Activated naive CD4-positive, alpha-beta T cell treated with anti-CD3 and anti-CD28 coated beads for 36 hours (primary cell): ENCODE data around the gene METTL25. TPM values are rescaled to one million over a fixed set of nuclear protein-coding genes. Genes with fewer than 3 reads are reported as not detected.

ENCODE experiments used
- CTCF ChIA-PET: fragments of 350-600 bp; sonication (Branson Sonifier 250); formaldehyde crosslinking; loops from one replicate; lab custom pipeline; 2021; ENCODE audit warnings: antibody characterized with exemption; lab: Charles Lee
- DNase-seq: peaks from one replicate; pipeline ENCODE4 v3.0.0-alpha.2; 2020
- H3K27ac Mint-ChIP-seq: one replicate; pipeline ENCODE4 v1.8.0; 2021; ENCODE audit warnings: mild to moderate bottlenecking, mixed read lengths
- H3K27me3 Mint-ChIP-seq: one replicate; pipeline ENCODE4 v1.8.0; 2021; ENCODE audit warnings: low read depth, mixed read lengths
- H3K36me3 Mint-ChIP-seq: one replicate; pipeline ENCODE4 v1.8.0; 2021; ENCODE audit warnings: low read depth, mixed read lengths
- H3K4me1 Mint-ChIP-seq: one replicate; pipeline ENCODE4 v1.8.0; 2021; ENCODE audit warnings: low read depth, mixed read lengths
- H3K4me3 Mint-ChIP-seq: one replicate; pipeline ENCODE4 v1.8.0; 2021; ENCODE audit warnings: mild to moderate bottlenecking, moderate library complexity, mixed read lengths
- H3K9me3 Mint-ChIP-seq: one replicate; pipeline ENCODE4 v1.8.0; 2021; ENCODE audit warnings: mixed read lengths
- intact Hi-C: fragments of 100-400 bp; cut with micrococcal nuclease; formaldehyde crosslinking; loops from one replicate; pipeline ENCODE4 v1.15.1; 2023
- total RNA-seq, 2 experiments: library from RNA; stranded (reverse); gene quantifications; one replicate each; pipeline ENCODE4 v1.2.3, GENCODE V29; 2021

Gene METTL25
- total RNA-seq, 2 experiments from 2014 or later, result 4.1 to 5.7 TPM

DNA sequence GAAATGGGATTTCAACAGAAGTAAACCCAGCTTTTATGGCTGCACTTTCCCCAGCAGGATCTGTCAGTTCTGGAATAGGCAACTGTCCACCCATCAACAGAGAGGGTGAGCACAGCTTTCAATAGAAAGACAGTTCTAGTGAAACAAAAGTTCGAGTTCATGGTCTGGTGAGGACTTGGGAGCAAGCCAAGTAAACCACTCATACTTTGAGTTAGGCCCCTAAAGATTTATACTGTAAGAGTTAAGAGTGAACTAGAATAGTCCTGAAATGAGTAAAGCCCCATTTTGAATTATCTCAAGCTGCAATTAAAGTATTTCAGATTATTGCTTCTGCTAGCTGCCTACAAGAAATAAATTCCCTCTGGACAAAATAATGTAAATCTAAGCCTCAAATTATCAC, 82.6 kb downstream of the METTL25 start:
- Mint-ChIP-seq H3K4me1 (peaks cover 5% of the 10 kb centered on the region), H3K9me3 (no peaks in the 10 kb centered on the region), H3K27ac (no peak overlapping the region), H3K4me3 (no peak overlapping the region), H3K27me3 (no peaks in the 10 kb centered on the region), H3K36me3 (peaks cover 24% of the 10 kb centered on the region)
- CTCF ChIA-PET, result no interaction called here
- no peak for DNase-seq
- intact Hi-C loops, result no loop called here

DNA sequence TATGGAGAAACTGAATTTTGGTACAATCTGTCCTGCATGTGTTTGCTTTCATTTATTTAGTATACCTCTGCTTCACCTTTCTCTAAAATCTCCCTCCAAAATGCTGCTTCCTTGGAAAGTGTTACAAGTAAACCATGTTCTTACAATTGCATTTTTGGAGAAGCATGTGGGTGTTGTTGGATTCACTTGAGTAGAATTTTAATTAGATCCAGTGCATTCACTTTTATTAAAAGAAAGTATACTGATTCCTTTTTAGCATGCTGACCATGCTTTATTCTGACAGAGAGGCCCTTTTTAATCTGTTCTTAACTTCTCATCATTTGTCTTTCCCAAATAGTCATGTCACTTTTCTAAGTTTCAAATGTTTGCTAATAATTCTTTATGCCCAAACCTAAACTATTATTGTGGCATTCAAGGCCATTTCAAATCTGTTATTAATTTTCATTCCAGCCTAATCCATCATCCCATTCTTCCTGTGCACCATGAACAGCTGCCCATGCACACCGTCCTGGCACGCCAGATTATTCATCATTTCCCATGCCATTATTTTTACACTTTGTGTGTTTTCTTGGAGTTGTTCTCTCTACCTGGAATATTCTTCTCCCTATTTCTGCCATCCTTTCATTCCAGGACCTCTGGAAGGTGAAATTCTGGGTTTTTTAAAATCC, 90.7 kb downstream of the METTL25 start:
- Mint-ChIP-seq H3K9me3 (no peaks in the 10 kb centered on the region), H3K36me3 (peaks cover 3% of the 10 kb centered on the region), H3K27me3 (no peaks in the 10 kb centered on the region), H3K4me3 (no peak overlapping the region), H3K4me1 (no peaks in the 10 kb centered on the region), H3K27ac (no peak overlapping the region)
- intact Hi-C loops, result no loop called here
- CTCF ChIA-PET, result no interaction called here
- DNase-seq, result no peak

DNA sequence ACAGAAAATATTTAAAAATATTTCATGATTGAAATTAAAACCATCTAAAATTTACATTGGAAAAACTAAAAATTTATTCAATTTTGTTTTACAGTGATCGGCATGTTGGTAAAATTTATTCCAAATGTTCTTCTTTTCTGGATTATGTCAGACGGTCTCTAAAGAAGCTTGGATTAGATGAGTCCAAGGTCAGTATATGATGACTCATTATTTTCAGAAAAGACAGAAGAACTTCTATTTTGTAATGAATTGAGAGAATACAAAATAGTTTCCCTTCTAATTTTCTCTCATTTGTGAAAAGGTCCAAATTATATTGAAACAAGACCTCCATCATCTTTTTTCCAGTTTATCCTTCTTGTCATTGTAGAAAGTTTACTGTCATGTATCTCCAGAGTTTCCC, 98.3 kb downstream of the METTL25 start:
- Mint-ChIP-seq H3K27ac (no peak overlapping the region), H3K9me3 (no peaks in the 10 kb centered on the region)
- CTCF ChIA-PET, result no interaction called here

DNA sequence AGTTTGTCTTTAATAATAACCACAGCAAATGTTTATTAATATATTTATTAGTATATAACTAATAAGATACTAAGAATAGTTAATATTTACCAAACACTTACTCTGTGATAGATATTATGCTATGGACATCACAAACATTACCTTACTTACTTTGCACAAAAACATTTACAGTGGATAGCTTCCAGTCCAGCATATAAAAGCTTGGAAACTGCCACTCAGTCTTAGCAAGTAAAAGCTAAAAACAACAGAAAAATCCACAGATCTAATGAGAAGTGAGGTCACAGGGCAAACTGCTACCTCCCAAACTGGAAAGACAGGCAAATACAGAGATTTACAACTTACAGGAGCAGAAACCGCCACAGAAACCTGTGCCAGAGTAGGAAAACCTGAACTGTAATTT, 99.8 kb downstream of the METTL25 start:
- Mint-ChIP-seq H3K4me3 (no peak overlapping the region), H3K27me3 (no peaks in the 10 kb centered on the region), H3K9me3 (no peaks in the 10 kb centered on the region), H3K27ac (no peak overlapping the region), H3K4me1 (no peaks in the 10 kb centered on the region), H3K36me3 (peaks cover 22% of the 10 kb centered on the region)
- CTCF ChIA-PET, result no interaction called here
- intact Hi-C loops, result no loop called here
- DNase-seq, result no peak

More for the DNA sequence above, 98.3 kb downstream of the METTL25 start:
- intact Hi-C loops, result no loop called here
- no peaks in the 10 kb centered on the region for H3K27me3 Mint-ChIP-seq
- DNase-seq, result no peak
- H3K4me1 Mint-ChIP-seq, result no peaks in the 10 kb centered on the region
- H3K36me3 Mint-ChIP-seq, result peaks cover 21% of the 10 kb centered on the region
- H3K4me3 Mint-ChIP-seq, result no peak overlapping the region

DNA sequence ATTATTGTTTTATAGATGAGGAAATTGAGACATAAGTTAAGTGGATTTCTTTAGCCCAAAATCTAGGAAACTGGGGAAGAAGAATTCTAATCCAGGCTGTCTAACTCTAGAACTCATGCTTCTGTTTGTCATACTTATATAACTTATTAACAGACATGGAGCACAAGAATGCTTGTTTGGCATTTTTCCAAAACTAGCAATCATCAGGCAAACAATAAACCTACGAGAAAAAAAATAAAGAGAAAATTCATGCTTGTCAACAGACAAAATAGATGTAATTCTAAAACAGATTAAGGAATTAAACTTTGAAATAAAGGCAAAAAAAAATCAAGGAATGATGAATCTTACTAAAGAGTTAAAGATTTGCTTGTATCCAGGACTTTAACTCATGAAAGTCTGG, 103.1 kb downstream of the METTL25 start:
- intact Hi-C loops, result no loop called here
- H3K36me3 Mint-ChIP-seq, result peaks cover 42% of the 10 kb centered on the region

DNA sequence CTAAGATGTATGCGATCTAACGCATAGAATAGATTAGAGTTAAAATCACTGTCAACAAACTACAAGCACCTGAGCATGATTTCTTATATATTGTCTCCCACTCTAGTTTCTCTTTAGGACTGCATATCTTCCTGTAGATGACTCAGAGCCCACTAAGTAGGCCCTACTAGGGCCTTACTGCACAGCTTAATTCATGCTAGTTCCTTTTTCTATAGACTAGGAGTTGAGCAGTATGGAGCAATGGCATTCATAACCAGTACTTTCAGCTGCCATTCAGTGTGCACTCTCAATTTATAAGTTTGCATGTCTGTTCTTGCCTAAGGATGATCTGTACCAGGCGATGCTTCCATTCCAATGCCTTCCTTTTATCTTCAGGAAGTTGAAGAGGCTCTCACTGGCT, 103.5 kb downstream of the METTL25 start:
- Mint-ChIP-seq H3K27me3 (no peaks in the 10 kb centered on the region), H3K9me3 (no peaks in the 10 kb centered on the region), H3K4me3 (no peak overlapping the region), H3K4me1 (no peaks in the 10 kb centered on the region), H3K36me3 (peaks cover 43% of the 10 kb centered on the region), H3K27ac (no peak overlapping the region)
- intact Hi-C loops, result no loop called here
- CTCF ChIA-PET, result no interaction called here
- no peak for DNase-seq

More for the DNA sequence above, 103.1 kb downstream of the METTL25 start:
- no peak for DNase-seq
- Mint-ChIP-seq H3K4me1 (no peaks in the 10 kb centered on the region), H3K4me3 (no peak overlapping the region), H3K27me3 (no peaks in the 10 kb centered on the region), H3K9me3 (no peaks in the 10 kb centered on the region), H3K27ac (no peak overlapping the region)
- CTCF ChIA-PET, result no interaction called here

DNA sequence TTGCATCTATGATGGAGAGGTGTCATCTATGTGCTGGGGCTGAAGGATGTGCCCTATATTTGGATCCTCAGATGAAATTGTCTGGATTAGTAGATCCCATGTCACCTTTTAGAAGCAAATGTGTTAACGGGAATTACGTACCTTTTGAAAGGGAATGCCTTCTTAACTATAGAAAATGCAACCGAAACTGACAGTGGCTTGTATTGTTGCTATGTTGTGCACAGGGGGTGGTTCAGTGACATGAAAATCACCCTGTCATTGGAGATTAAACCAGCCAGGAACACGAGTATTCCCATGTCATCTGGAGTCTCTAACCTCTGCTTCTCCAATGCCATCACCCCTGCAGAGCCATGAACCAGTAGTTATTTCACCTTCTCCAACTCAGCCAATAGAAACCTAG, 110.2 kb downstream of the METTL25 start:
- Mint-ChIP-seq H3K27ac (no peak overlapping the region), H3K4me3 (no peak overlapping the region), H3K36me3 (peaks cover 65% of the 10 kb centered on the region), H3K9me3 (peaks cover 13% of the 10 kb centered on the region), H3K27me3 (no peaks in the 10 kb centered on the region), H3K4me1 (no peaks in the 10 kb centered on the region)
- CTCF ChIA-PET, result no interaction called here
- DNase-seq, result no peak
- intact Hi-C loops, result no loop called here

DNA sequence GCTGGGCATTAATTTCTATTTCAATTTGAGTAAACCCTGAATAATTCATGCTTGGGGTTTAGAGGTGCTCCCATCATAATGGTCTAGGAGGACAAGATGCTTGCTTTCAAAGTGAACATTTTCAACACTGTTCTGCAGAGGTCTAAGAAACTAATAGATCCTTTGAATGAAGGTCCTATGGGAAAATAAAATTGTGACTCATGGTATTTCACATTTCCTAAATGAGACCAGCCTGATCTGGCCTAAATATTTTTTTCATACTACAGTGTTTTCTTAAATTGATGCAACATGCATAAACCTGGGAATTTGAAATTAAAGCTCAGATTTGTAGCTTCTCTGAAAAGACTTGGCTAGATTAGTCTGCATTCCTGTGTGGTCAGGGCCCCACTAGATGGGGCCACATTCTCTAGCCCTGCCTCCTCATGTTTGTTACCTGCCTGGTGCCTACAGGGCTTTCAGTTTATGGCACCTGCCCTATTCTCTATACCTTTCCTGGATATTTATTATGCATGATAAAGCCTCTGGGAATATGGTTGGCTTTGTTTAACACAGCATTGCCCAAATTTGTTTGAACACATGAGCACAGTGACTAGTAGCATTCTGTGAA, 112.7 kb downstream of the METTL25 start:
- Mint-ChIP-seq H3K9me3 (peaks cover 13% of the 10 kb centered on the region), H3K36me3 (peaks cover 65% of the 10 kb centered on the region), H3K27me3 (no peaks in the 10 kb centered on the region), H3K4me3 (no peak overlapping the region), H3K4me1 (no peaks in the 10 kb centered on the region), H3K27ac (no peak overlapping the region)
- CTCF ChIA-PET, result no interaction called here
- no peak for DNase-seq
- intact Hi-C loops, result no loop called here

DNA sequence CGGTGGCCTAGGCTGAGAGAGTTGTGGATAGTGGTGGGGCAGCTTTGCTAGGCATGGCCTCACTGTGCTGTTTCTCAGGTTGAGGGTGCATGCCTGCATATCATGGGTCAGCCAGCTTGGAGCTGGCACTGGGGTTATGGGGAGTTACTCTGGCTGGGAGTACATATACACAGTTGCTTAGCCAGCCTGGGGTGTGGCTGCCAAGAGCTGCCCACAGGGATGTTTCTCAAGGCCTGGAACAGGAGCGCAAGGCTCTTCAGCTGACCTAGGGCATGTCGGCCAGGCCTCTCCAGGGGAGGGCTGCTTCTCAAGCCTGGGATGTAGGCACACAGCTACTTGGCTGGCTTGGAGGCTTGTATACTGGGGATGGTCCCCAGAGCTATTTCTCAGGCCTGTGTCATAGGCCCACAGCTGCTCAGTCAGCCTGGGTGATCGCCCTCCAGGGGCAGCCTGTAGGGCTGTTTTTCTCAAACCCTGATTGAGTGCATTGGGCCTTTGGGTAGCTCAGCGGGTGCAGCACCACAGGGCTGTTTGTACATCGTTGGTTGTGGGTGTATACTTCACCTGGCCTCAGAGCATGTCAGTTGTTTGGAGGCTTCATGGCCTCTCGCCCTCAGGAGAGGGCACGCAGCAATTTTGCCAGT, 114.9 kb downstream of the METTL25 start:
- H3K4me3 Mint-ChIP-seq, result no peak overlapping the region
- H3K36me3 Mint-ChIP-seq, result peaks cover 55% of the 10 kb centered on the region
- peaks cover 12% of the 10 kb centered on the region for H3K9me3 Mint-ChIP-seq
- no peaks in the 10 kb centered on the region for H3K4me1 Mint-ChIP-seq
- no peak overlapping the region for H3K27ac Mint-ChIP-seq
- intact Hi-C loops, result no loop called here
- DNase-seq, result no peak
- CTCF ChIA-PET, result no interaction called here
- no peaks in the 10 kb centered on the region for H3K27me3 Mint-ChIP-seq

DNA sequence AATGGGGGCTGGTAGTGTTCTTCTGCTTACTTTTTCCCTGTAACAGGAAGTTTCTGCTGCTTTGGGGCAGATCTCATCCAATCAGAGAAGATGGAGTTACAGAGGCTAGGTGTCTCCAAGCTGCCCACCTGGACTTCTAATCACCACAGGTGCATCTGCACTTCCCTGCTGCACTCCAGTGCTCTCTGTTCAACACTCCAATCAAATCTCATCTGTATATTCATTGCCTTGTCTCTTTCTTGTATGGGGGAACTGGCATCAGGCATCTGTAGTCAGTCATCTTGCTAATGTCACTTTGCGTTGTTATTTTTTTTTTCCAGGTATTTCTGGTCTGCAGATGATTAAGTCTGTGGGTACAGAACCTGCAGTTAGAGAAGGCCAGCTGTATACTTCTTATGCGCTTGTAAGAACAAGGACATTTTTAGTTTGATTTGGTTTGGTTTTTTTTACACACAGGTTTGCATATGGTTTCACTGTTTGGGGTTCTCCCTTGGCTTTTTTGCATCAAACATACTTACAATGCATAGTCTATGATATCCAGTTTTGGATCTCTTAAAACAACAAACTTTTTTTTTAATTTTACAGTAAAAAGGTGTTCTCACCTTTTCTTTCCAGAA, 116.0 kb downstream of the METTL25 start:
- intact Hi-C loops, result no loop called here
- Mint-ChIP-seq H3K27me3 (no peaks in the 10 kb centered on the region), H3K4me3 (no peak overlapping the region), H3K4me1 (no peaks in the 10 kb centered on the region), H3K36me3 (peaks cover 48% of the 10 kb centered on the region), H3K27ac (no peak overlapping the region), H3K9me3 (peaks cover 11% of the 10 kb centered on the region)
- CTCF ChIA-PET, result no interaction called here
- DNase-seq, result no peak

DNA sequence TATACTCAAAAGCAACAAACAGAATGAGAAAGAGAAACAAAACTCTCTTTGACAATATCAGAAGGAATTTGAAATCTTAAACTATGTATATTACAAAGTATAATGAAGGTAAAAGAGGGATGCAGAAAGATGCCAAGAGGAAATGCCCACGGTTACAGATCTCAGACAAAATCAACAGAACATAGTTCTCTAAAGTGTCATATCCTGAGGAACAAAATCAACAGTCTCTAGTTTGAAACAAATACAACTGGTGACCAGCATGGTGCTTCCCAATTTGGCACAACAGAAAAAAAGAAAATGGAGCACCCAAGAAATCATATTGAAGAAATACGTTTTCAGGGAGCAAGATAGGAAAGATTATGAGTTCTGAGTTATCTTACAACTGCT, 116.5 kb downstream of the METTL25 start:
- Mint-ChIP-seq H3K4me1 (no peaks in the 10 kb centered on the region), H3K27ac (no peak overlapping the region), H3K4me3 (no peak overlapping the region), H3K36me3 (peaks cover 44% of the 10 kb centered on the region), H3K27me3 (no peaks in the 10 kb centered on the region), H3K9me3 (peaks cover 12% of the 10 kb centered on the region)
- CTCF ChIA-PET, result no interaction called here
- DNase-seq, result no peak
- intact Hi-C loops, result no loop called here

DNA sequence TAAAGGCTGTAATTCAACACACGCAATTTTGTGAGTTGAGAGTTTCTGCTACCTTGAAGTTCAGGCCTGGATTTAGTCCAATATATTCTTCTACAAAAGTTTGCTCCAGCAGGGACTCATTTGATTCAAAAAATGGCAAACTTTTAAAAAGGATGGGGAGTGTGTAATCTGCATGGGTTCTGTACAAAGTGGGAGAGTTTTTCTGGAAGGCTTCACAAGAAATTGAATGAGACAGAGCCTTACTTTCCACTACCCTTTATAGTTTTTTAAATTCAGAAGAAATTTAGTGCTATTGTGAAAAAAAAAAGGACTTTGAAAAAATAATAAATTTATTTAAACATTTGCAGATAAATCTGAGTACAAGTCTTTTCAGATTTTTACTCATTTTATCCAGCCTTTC, 116.9 kb downstream of the METTL25 start:
- no peaks in the 10 kb centered on the region for H3K27me3 Mint-ChIP-seq
- H3K4me3 Mint-ChIP-seq, result no peak overlapping the region
- no peaks in the 10 kb centered on the region for H3K4me1 Mint-ChIP-seq
- no peak overlapping the region for H3K27ac Mint-ChIP-seq
- peaks cover 45% of the 10 kb centered on the region for H3K36me3 Mint-ChIP-seq
- no peak for DNase-seq
- intact Hi-C loops, result no loop called here
- H3K9me3 Mint-ChIP-seq, result peaks cover 13% of the 10 kb centered on the region
- CTCF ChIA-PET, result no interaction called here

DNA sequence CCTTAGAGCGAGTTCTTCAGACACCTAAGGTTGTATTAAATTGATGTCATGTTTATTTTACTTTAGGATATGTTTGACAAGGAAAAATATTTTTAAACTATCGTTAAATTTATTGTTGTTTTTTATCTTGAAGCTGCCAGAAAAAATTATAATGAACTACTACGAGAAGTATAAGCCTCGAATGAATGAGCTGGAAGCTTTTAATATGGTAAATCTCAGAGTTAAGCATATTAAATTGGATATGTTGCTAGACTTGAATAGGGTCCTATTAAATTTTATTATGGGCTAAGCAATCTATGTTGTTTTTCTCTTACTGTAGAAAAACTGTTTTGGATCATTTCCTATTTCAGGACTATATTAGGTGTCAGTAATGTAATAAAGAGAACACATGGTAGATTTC, 118.2 kb downstream of the METTL25 start:
- intact Hi-C loops, result no loop called here
- DNase-seq, result no peak
- H3K27ac Mint-ChIP-seq, result no peak overlapping the region
- no peaks in the 10 kb centered on the region for H3K4me1 Mint-ChIP-seq
- H3K27me3 Mint-ChIP-seq, result no peaks in the 10 kb centered on the region
- H3K36me3 Mint-ChIP-seq, result peaks cover 37% of the 10 kb centered on the region
- CTCF ChIA-PET, result no interaction called here
- no peak overlapping the region for H3K4me3 Mint-ChIP-seq
- peaks cover 11% of the 10 kb centered on the region for H3K9me3 Mint-ChIP-seq
